ENCODE measurements around the gene SPACA4.
"Not testable (repeated sequence)": the region's sequence is repeated elsewhere in the genome, so short reads cannot be mapped to it uniquely, and the experiment has no call there.

SPACA4 gene

DNA sequence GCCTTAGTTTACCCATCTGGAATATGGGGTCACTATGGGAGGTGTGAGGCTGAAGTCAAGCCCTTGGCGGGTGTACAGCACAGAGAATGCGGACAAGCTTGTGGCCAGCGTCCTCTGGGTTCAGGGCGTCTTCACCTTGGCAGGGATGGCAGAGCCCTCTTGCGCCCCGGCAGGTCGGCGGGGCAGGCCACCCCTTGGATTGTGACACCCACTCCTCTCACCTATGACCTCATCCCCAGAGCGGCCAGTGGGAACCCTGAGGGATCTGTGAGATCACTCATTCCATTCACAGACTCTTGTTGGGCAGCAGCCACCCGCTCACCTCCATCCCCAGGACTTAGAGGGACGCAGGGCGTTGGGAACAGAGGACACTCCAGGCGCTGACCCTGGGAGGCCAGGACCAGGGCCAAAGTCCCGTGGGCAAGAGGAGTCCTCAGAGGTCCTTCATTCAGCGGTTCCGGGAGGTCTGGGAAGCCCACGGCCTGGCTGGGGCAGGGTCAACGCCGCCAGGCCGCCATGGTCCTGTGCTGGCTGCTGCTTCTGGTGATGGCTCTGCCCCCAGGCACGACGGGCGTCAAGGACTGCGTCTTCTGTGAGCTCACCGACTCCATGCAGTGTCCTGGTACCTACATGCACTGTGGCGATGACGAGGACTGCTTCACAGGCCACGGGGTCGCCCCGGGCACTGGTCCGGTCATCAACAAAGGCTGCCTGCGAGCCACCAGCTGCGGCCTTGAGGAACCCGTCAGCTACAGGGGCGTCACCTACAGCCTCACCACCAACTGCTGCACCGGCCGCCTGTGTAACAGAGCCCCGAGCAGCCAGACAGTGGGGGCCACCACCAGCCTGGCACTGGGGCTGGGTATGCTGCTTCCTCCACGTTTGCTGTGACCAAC, at the start of gene SPACA4:
SPACA4 (plus strand) TSS at position 280 of the 896 bp plus-strand sequence; CDS start at position 517, 237 bp downstream.
- DNase-seq: no peak

DNA sequence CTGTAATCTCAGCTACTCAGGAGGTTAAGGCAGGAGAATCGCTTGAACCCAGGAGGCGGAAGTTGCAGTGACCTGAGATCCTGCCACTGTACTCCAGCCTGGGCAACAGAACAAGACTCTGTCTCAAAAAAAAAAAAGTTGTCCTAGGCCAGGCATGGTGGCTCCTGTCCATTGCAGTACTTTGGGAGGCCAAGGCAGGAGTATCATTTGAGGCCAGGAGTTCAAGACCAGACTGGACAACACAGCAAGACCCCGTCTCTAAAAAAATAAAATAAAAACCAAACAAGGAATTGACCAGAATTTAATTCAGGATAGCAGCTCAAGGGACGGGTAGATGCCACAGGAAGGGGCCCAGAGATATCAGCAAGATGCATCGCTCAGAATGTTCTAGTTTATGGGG, 49.7 kb upstream of the SPACA4 start:
- no peak for DNase-seq

DNA sequence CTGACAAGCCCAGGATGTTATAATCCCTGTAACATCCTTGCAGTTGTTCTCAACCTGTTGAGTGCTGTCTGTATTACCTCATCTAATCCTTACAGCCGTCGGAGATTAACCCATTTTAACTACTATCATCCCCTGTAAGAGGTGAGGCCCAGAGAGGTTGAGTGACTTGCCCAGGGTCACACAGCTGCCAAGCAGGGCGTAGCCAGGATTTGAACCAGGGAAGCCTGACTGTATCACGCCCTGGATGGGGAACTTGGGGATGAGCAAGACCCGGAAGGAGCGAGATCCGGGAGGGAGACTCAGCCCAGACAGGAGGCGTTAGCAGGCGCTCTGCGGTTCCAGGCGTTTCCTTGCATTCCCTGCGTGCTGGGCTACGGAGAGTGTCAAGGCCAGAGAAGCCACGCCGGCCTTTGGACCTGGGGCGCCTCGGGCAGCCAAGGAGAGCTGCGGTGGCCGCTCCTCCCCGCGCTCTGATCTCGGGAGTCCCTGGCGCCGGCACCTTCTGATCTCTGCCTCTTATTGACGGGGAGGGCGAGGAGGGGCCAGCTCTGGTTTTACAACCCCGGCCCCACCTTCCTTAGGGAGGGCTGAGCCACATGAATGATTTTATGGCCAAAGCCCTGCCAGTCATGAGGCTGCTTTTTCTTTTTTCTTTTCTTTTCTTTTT, 48.4 kb upstream of the SPACA4 start:
- no peak for DNase-seq

DNA sequence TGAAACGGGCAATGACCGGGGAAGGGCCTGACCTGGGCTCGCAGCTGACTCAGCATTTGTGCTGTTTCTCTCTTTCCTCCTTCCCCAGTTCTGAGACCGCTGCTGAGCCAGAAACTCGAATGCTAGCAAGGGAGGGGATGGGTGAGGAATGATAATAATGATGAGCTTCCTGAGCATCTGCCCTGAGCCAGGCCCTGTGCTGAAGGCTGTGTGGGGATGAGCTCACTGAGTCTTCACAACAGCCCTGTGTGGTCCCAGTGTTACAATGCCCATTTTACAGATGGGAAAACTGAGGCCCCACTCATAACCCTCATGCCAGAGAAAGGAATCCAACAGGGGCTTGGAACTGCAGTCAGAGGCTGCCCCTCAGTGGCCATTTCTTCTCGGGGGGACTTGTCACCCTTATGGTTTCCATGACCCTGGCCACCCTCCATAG, 46.4 kb upstream of the SPACA4 start:
- no peak for DNase-seq

- DNase-seq: no peak
These were observed 45.1 kb upstream of the SPACA4 start for GRCh38 chr19:48561412-48561811.

GRCh38 chr19:48565090-48565489, 41.5 kb upstream of the SPACA4 start:
- DNase-seq: no peak

- DNase-seq: peak; percentile 26
These were observed 38.1 kb upstream of the SPACA4 start for GRCh38 chr19:48568345-48568886.

- no peak for DNase-seq
These were observed 36.7 kb upstream of the SPACA4 start for GRCh38 chr19:48569814-48570213.

GRCh38 chr19:48571378-48572162, 35.0 kb upstream of the SPACA4 start:
- DNase-seq: no peak

- DNase-seq: no peak
These were observed 33.4 kb upstream of the SPACA4 start for GRCh38 chr19:48573163-48573505.

- DNase-seq: no peak
These were observed 30.5 kb upstream of the SPACA4 start for GRCh38 chr19:48575931-48576622.

- not testable (repeated sequence) for DNase-seq
These were observed 28.6 kb upstream of the SPACA4 start for GRCh38 chr19:48577908-48578307.

DNA sequence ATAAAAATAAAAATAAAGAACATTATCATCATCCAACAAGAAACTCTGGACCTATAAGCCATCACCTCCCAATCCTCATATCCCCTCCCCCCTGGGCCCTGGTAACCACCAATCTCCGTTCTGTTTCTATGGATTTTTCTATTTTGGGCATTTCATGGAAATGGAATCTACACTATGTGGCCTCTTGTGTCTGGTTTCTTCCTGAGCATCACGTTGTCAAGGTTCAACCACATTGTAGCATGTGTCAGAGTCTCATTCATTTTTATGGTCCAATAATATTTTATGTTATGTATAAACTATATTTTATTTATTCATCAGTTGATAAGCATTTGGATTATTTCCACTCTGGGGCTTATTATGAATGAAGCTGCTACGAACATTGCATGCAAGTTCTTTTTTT, 27.7 kb upstream of the SPACA4 start:
- no peak for DNase-seq

DNA sequence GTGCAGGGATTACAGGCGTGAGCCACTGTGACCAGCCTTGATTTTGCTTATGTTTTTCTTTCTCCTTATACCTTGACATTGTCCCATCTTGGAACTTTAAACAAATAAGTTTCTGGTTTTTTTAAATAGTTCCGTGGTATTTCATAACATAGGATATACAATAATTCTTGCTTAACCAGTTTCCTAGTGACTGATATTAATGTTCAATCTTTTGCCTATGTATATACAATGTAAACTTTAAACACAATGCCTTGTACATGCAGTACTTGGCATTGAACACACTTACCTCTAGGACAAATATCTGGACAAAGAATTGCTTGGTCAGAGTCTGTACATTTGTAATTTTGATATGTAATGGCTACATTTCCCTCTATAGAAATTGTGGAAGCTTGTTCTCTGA, 24.4 kb upstream of the SPACA4 start:
- DNase-seq: no peak

DNA sequence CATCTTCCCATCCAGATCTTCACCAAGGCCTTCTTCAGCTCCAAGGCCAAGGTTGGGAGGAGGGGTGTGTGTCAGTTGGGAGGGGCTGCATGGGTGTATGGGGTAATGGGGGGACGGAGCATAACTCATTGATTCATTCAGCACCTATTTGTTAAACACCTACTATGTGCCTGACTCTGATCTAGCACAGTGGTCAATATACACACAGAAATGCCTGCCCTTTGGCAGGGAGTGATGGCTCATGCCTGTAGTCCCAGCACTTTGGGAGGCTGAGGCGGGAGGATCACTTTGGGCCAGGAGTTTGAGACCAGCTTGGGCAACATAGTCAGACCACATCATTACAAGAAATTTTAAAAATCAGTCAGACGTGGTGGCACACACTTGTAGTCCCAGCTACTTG, 19.2 kb upstream of the SPACA4 start:
- DNase-seq: no peak

- DNase-seq: peak; percentile 75
These were observed 17.7 kb upstream of the SPACA4 start for GRCh38 chr19:48588670-48589401.

DNA sequence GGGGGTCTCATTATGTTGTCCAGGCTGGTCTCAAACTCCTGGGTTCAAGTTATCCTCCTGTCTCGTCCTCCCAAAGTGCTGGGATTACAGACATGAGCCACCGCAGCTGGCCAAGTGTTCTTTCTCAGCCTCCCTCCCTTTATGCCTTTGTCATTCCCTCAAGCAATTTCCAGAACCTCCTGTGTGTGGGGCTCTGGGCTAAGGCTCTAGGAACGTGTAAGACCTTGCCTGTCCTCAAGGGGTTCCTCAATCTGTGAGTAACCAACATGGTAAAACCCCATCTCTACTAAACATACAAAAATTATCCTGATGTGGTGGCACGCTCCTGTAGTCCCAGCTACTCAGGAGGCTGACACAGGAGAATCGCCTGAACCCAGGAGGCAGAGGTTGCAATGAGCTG, 15.5 kb upstream of the SPACA4 start:
- no peak for DNase-seq

DNA sequence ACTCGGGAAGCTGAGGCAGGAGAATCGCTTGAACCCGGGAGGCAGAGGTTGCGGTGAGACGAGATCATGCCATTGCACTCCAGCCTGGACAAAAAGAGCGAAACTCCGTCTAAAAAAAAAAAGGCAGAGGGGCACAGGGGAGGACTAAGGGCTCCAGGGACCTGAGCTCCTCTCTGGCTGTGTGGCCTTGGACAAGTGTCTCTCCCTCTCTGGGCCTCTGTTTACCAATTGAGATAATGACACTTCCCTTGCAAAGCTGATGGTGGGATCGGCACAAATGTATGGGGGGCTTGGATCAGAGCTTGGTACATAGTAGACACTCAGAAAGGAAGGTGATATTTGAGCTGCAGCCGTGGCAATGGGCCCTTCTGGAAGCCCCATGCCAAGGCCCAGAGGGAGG, 11.4 kb upstream of the SPACA4 start:
- no peak for DNase-seq

- DNase-seq: no peak
These were observed 10.7 kb upstream of the SPACA4 start for GRCh38 chr19:48595833-48596232.

DNA sequence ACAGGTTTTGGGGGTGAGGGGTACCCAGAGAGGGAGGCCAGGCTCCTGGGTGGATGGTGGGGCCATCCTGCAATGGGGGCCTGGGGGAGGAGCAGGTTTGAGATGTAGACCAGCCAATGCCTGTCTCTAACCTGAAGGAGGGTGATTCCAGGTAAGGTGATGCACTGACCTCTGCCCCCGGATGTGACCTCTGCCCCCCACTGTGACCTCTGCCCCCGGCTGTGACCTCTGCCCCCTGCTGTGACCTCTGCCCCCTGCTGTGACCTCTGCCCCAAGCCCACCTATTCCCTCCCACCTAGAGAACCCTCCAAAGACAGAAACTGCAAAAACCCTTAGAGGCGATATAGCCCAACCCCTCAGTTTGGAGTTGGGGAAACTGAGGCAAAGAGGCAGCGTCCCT, 10.3 kb upstream of the SPACA4 start:
- no peak for DNase-seq

GRCh38 chr19:48596679-48597465, 9.7 kb upstream of the SPACA4 start:
- no peak for DNase-seq
